HCT116 (cell line): ENCODE results near the gene CFAP300. TPM values are rescaled to one million over a fixed set of nuclear protein-coding genes. Genes with fewer than 3 reads are reported as not detected.

Experiments
- ATAC-seq: fragments of 200-7000 bp; cut with Tn5 transposase; 2 replicates; pipeline ENCODE4 v1.9.1; 2020; ENCODE audit warnings: mild to moderate bottlenecking, moderate library complexity
- BruUV-seq: library from RNA; stranded (reverse); fragments of 400-500 nt; replicated peaks from 2 replicates; lab custom pipeline; 2021; lab: Mats Ljungman, UMichigan
- CTCF ChIA-PET: fragments of 300-600 bp; sonication (Branson Sonifier 250); formaldehyde crosslinking; loops from one replicate; lab custom pipeline; 2021; ENCODE audit warnings: antibody characterized with exemption; lab: Charles Lee
- POLR2A ChIA-PET: fragments of 300-600, 350-600 bp; sonication (Branson Sonifier 250); formaldehyde crosslinking; loops from one replicate; lab custom pipeline; 2021; ENCODE audit warnings: antibody characterized with exemption; lab: Charles Lee
- RAD21 ChIA-PET, 2 experiments: fragments of 300-600 bp; sonication (Branson Sonifier 250); formaldehyde crosslinking; loops; one replicate each; lab custom pipeline; 2023; ENCODE audit warnings: low total read pairs in 2 of 2; ENCODE audit not compliant: uncharacterized antibody in 2 of 2, unreplicated experiment in 2 of 2, low non-redundant PET in 1 of 2; lab: Charles Lee
- DNase-seq: peaks from one replicate; pipeline ENCODE4 v3.0.0-alpha.2; 2010; ENCODE audit warnings: low read depth, low spot score
- H2AFZ ChIP-seq: fragments of 200-600 bp; shearing (Covaris generic), sonication (generic); 2 replicates; pipeline ENCODE4 v1.6.1; 2017; ENCODE audit warnings: low read depth, mixed run types, mixed read lengths, antibody characterized with exemption, low read length; ENCODE audit not compliant: poor library complexity, severe bottlenecking
- H3K27ac ChIP-seq: 2 replicates; pipeline ENCODE4 v1.5.1; 2012; ENCODE audit warnings: low read depth, low read length
- H3K27me3 ChIP-seq: fragments of 200-600 bp; sonication (generic); 2 replicates; pipeline ENCODE4 v1.6.1; 2016; ENCODE audit warnings: mixed run types, low read length, mixed read lengths; ENCODE audit not compliant: insufficient read depth
- H3K36me3 ChIP-seq, 2 experiments: fragments of 200-500 bp in 1 of 2; fragments of 200-600 bp in 1 of 2; sonication (Bioruptor generic) in 1 of 2; sonication (generic) in 1 of 2; 2 replicates each; pipeline versions ENCODE4 v1.5.1 to v1.6.1; 2014 to 2016; ENCODE audit warnings: low read length in 2 of 2, inconsistent platforms in 1 of 2, mixed read lengths in 1 of 2, mixed run types in 1 of 2; ENCODE audit not compliant: insufficient read depth in 2 of 2, control insufficient read depth in 1 of 2
- H3K4me1 ChIP-seq, 2 experiments: fragments of 200-600 bp in 1 of 2; sonication (generic) in 1 of 2; 2 replicates each; pipeline versions ENCODE4 v1.5.1 to v1.6.1; 2012 to 2017; ENCODE audit warnings: low read length in 2 of 2, inconsistent platforms in 1 of 2, mild to moderate bottlenecking in 1 of 2, mixed read lengths in 1 of 2, mixed run types in 1 of 2, moderate library complexity in 1 of 2; ENCODE audit not compliant: insufficient read depth in 2 of 2, control insufficient read depth in 1 of 2
- H3K4me2 ChIP-seq: fragments of 200-600 bp; sonication (generic); 2 replicates; pipeline ENCODE4 v1.6.1; 2017; ENCODE audit warnings: mixed run types, low read length, mixed read lengths
- H3K4me3 ChIP-seq, 2 experiments: fragments of 200-600 bp in 1 of 2; sonication (generic) in 1 of 2; replicated peaks in 1 of 2; 2 replicates each; pipeline ENCODE4 v1.5.1; 2011 to 2016; ENCODE audit warnings: low read length in 2 of 2, control low read depth in 1 of 2, low read depth in 1 of 2, mild to moderate bottlenecking in 1 of 2, mixed read lengths in 1 of 2, mixed run types in 1 of 2
- H3K79me2 ChIP-seq: fragments of 200-600 bp; sonication (generic); 2 replicates; pipeline ENCODE4 v1.6.1; 2017; ENCODE audit warnings: mild to moderate bottlenecking, mixed run types, low read length, moderate library complexity, mixed read lengths; ENCODE audit not compliant: insufficient read depth
- H3K9ac ChIP-seq: fragments of 200-600 bp; sonication (generic); 2 replicates; pipeline ENCODE4 v1.6.1; 2016; ENCODE audit warnings: low read length, mixed read lengths
- H3K9me2 ChIP-seq: fragments of 200-600 bp; sonication (generic), shearing (Covaris generic); 2 replicates; pipeline ENCODE4 v1.6.1; 2017; ENCODE audit warnings: mixed run types, mild to moderate bottlenecking, moderate library complexity; ENCODE audit not compliant: insufficient read depth
- H3K9me3 ChIP-seq, 2 experiments: fragments of 200-500 bp in 1 of 2; fragments of 200-600 bp in 1 of 2; sonication (Bioruptor generic) in 1 of 2; sonication (generic) in 1 of 2; 2 replicates each; pipeline ENCODE4 v1.6.1; 2014 to 2017; ENCODE audit warnings: low read length in 2 of 2, mixed read lengths in 2 of 2, inconsistent platforms in 1 of 2, low read depth in 1 of 2, mild to moderate bottlenecking in 1 of 2, mixed run types in 1 of 2, moderate library complexity in 1 of 2; ENCODE audit not compliant: control insufficient read depth in 1 of 2, insufficient read depth in 1 of 2
- H4K20me1 ChIP-seq: fragments of 200-600 bp; sonication (generic), shearing (Covaris generic); 2 replicates; pipeline ENCODE4 v1.6.1; 2017; ENCODE audit warnings: mixed run types, mild to moderate bottlenecking, moderate library complexity; ENCODE audit not compliant: insufficient read depth
- CBX3 ChIP-seq: IDR thresholded peaks from 2 replicates; pipeline ENCODE4 v1.6.1; 2012; ENCODE audit warnings: low read depth
- CEBPB ChIP-seq: IDR thresholded peaks from 2 replicates; pipeline ENCODE4 v1.6.1; 2012; ENCODE audit warnings: low read depth
- EGR1 ChIP-seq: IDR thresholded peaks from 2 replicates; pipeline ENCODE4 v1.6.1; 2012; ENCODE audit warnings: low read depth
- ELF1 ChIP-seq: IDR thresholded peaks from 2 replicates; pipeline ENCODE4 v1.6.1; 2012; ENCODE audit warnings: low read depth, borderline replicate concordance
- EZH2 ChIP-seq: fragments of 200-600 bp; sonication (generic); IDR thresholded peaks from 2 replicates; pipeline ENCODE4 v1.6.1; 2017; ENCODE audit warnings: antibody characterized with exemption, mixed run types
- EZH2phosphoT487 ChIP-seq: fragments of 200-600 bp; IDR thresholded peaks from 2 replicates; pipeline ENCODE4 v1.6.1; 2018; ENCODE audit warnings: antibody characterized with exemption, borderline replicate concordance
- JUND ChIP-seq: IDR thresholded peaks from 2 replicates; pipeline ENCODE4 v1.6.1; 2012
- POLR2A ChIP-seq: IDR thresholded peaks from 2 replicates; pipeline ENCODE4 v1.7.0; 2011; ENCODE audit warnings: borderline replicate concordance; ENCODE audit not compliant: insufficient read depth, insufficient read length; ENCODE audit errors: extremely low read depth
- RAD21 ChIP-seq: IDR thresholded peaks from 2 replicates; pipeline ENCODE4 v1.6.1; 2012; ENCODE audit warnings: low read depth, mild to moderate bottlenecking
- SIN3A ChIP-seq: IDR thresholded peaks from 2 replicates; pipeline ENCODE4 v1.6.1; 2012; ENCODE audit warnings: low read depth
- SP1 ChIP-seq: IDR thresholded peaks from 2 replicates; pipeline ENCODE4 v1.6.1; 2012; ENCODE audit warnings: low read depth
- TCF7L2 ChIP-seq: IDR thresholded peaks from 2 replicates; pipeline ENCODE4 v1.7.0; 2011; ENCODE audit warnings: borderline replicate concordance, inconsistent platforms; ENCODE audit not compliant: insufficient read depth, insufficient read length; ENCODE audit errors: extremely low read depth
- YY1 ChIP-seq: IDR thresholded peaks from 2 replicates; pipeline ENCODE4 v1.6.1; 2011; ENCODE audit warnings: low read length, low read depth, moderate library complexity, mild to moderate bottlenecking; ENCODE audit not compliant: insufficient replicate concordance; ENCODE audit errors: extremely low read depth
- ZFX ChIP-seq: fragments of 450-650 bp; IDR thresholded peaks from 2 replicates; pipeline ENCODE4 v1.6.1; 2017
- ZNF274 ChIP-seq: fragments of 200-500 bp; sonication (Bioruptor generic); IDR thresholded peaks from 2 replicates; pipeline ENCODE4 v1.6.1; 2014; ENCODE audit warnings: mild to moderate bottlenecking, low read depth, low read length, inconsistent platforms
- intact Hi-C: fragments of 100-400 bp; cut with micrococcal nuclease; formaldehyde crosslinking; loops from 2 replicates; pipeline ENCODE4 v1.10.0; 2022
- total RNA-seq: library from RNA; stranded (reverse); gene quantifications from one replicate; pipeline ENCODE4 v1.2.1, GENCODE V29; 2021; ENCODE audit not compliant: unreplicated experiment
- TF ChIP-seq, protein P1 (sequence below): IDR thresholded peaks from 2 replicates; pipeline ENCODE4 v1.6.1; 2012
- TF ChIP-seq, protein P2 (sequence below): IDR thresholded peaks from 2 replicates; pipeline ENCODE4 v1.6.1; 2012; ENCODE audit warnings: low read depth
- TF ChIP-seq, protein P3 (sequence below): IDR thresholded peaks from 2 replicates; pipeline ENCODE4 v1.6.1; 2012
- TF ChIP-seq, protein P4 (sequence below), 3 experiments: fragments of 200-600 bp in 1 of 3; sonication (generic) in 1 of 3; IDR thresholded peaks in 2 of 3; conservative IDR thresholded peaks in 1 of 3; 2 replicates each; pipeline ENCODE4 v1.5.1; 2012 to 2017; ENCODE audit warnings: low read depth in 2 of 3, low read length in 2 of 3, antibody characterized with exemption in 1 of 3, borderline replicate concordance in 1 of 3, control low read depth in 1 of 3, mild to moderate bottlenecking in 1 of 3, mixed read lengths in 1 of 3, mixed run types in 1 of 3, moderate library complexity in 1 of 3; ENCODE audit not compliant: insufficient read depth in 1 of 3

Gene CFAP300
- total RNA-seq, 1 experiment from 2014 or later: not detected

DNA sequence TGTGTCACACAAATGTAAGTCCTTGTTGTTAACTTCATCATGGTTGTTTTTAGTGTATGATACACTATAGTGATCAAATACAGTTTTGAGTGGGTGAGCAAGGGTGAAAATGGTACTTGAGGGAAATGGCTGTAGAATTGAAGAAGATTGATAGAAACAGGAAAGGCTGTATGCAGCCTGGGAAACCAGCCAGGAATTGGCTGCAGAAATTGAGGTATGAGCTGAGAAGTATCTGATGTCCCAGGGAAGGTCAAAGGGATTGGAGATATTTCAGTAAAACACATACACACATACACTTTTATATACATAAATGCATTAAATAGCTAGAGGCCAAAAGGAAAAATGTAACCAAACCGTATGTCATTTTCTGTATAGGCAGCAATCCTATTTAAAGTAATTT is 49.9 kb downstream of the CFAP300 start:
- no peaks in the 10 kb centered on the region for H4K20me1 ChIP-seq
- H2AFZ ChIP-seq: no peak overlapping the region
- DNase-seq: no peak
- ATAC-seq: no peak
- BruUV-seq: no TSS peak
- no peak overlapping the region for H3K9ac ChIP-seq
- no peaks in the 10 kb centered on the region for H3K79me2 ChIP-seq
- H3K4me1 ChIP-seq: no peaks in the 10 kb centered on the region
- H3K9me3 ChIP-seq: no peaks in the 10 kb centered on the region
- no peak overlapping the region for H3K27ac ChIP-seq
- TF ChIP-seq EZH2 (no peak), JUND (no peak), CBX3 (no peak), SIN3A (no peak), POLR2A (no peak), TCF7L2 (no peak), CEBPB (no peak), YY1 (no peak), RAD21 (no peak), ELF1 (no peak), ZFX (no peak), SP1 (no peak), ZNF274 (no peak), EGR1 (no peak), EZH2phosphoT487 (no peak)
- TF ChIP-seq, protein P1, sequence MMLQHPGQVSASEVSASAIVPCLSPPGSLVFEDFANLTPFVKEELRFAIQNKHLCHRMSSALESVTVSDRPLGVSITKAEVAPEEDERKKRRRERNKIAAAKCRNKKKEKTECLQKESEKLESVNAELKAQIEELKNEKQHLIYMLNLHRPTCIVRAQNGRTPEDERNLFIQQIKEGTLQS: no peak
- TF ChIP-seq, protein P2, sequence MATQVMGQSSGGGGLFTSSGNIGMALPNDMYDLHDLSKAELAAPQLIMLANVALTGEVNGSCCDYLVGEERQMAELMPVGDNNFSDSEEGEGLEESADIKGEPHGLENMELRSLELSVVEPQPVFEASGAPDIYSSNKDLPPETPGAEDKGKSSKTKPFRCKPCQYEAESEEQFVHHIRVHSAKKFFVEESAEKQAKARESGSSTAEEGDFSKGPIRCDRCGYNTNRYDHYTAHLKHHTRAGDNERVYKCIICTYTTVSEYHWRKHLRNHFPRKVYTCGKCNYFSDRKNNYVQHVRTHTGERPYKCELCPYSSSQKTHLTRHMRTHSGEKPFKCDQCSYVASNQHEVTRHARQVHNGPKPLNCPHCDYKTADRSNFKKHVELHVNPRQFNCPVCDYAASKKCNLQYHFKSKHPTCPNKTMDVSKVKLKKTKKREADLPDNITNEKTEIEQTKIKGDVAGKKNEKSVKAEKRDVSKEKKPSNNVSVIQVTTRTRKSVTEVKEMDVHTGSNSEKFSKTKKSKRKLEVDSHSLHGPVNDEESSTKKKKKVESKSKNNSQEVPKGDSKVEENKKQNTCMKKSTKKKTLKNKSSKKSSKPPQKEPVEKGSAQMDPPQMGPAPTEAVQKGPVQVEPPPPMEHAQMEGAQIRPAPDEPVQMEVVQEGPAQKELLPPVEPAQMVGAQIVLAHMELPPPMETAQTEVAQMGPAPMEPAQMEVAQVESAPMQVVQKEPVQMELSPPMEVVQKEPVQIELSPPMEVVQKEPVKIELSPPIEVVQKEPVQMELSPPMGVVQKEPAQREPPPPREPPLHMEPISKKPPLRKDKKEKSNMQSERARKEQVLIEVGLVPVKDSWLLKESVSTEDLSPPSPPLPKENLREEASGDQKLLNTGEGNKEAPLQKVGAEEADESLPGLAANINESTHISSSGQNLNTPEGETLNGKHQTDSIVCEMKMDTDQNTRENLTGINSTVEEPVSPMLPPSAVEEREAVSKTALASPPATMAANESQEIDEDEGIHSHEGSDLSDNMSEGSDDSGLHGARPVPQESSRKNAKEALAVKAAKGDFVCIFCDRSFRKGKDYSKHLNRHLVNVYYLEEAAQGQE: no peak
- TF ChIP-seq, protein P3, sequence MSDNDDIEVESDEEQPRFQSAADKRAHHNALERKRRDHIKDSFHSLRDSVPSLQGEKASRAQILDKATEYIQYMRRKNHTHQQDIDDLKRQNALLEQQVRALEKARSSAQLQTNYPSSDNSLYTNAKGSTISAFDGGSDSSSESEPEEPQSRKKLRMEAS: no peak
- TF ChIP-seq, protein P4, sequence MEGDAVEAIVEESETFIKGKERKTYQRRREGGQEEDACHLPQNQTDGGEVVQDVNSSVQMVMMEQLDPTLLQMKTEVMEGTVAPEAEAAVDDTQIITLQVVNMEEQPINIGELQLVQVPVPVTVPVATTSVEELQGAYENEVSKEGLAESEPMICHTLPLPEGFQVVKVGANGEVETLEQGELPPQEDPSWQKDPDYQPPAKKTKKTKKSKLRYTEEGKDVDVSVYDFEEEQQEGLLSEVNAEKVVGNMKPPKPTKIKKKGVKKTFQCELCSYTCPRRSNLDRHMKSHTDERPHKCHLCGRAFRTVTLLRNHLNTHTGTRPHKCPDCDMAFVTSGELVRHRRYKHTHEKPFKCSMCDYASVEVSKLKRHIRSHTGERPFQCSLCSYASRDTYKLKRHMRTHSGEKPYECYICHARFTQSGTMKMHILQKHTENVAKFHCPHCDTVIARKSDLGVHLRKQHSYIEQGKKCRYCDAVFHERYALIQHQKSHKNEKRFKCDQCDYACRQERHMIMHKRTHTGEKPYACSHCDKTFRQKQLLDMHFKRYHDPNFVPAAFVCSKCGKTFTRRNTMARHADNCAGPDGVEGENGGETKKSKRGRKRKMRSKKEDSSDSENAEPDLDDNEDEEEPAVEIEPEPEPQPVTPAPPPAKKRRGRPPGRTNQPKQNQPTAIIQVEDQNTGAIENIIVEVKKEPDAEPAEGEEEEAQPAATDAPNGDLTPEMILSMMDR (IDR thresholded peaks at IDR 0.05 in 2 of 3, conservative IDR thresholded peaks at IDR 0.05 in 1 of 3; ENCODE audit: borderline replicate concordance in 1 of 3, insufficient read depth in 1 of 3, low read depth in 2 of 3, low read length in 2 of 3): no peak
- TF ChIP-seq, all 23 proteins: peak for 0
- intact Hi-C loops: no loop called here
- no peaks in the 10 kb centered on the region for H3K9me2 ChIP-seq
- no peaks in the 10 kb centered on the region for H3K36me3 ChIP-seq
- RAD21 ChIA-PET: no interaction called here
- POLR2A ChIA-PET: no interaction called here
- no peak overlapping the region for H3K4me3 ChIP-seq
- CTCF ChIA-PET: no interaction called here
- H3K4me2 ChIP-seq: no peak overlapping the region
- H3K27me3 ChIP-seq: no peaks in the 10 kb centered on the region
